Measurements from ENCODE around the gene HIGD1A. TPM values are rescaled to one million over a fixed set of nuclear protein-coding genes. Genes with fewer than 3 reads are reported as not detected.
A peak's percentile ranks its signal among the peaks of the same experiment; 100 is the strongest.

HIGD1A gene
- total RNA-seq, 1 donor from 2014 or later, result 377 TPM

- DNase-seq, result no peak
- Histone ChIP-seq H3K36me3 (no peaks in the 10 kb centered on the region), H3K27me3 (ENCODE audit: low read depth) (no peaks in the 10 kb centered on the region), H3K27ac (replicated peaks) (no peak overlapping the region), H3K4me3 (no peak overlapping the region), H3K9me3 (replicated peaks) (no peaks in the 10 kb centered on the region), H3K4me1 (peaks cover 19% of the 10 kb centered on the region)
- intact Hi-C loops (cut with micrococcal nuclease), result no loop called here
- TF ChIP-seq CTCF (IDR thresholded peaks at IDR 0.05; ENCODE audit: borderline replicate concordance), result no peak
Observed at GRCh38 chr3:42850263-42850662, 46.0 kb upstream of the HIGD1A start.

- no peak for TF ChIP-seq CTCF (IDR thresholded peaks at IDR 0.05; ENCODE audit: borderline replicate concordance)
- H3K27ac ChIP-seq (replicated peaks), result no peak overlapping the region
Observed at GRCh38 chr3:42849017-42849416, 44.7 kb upstream of the HIGD1A start.

GRCh38 chr3:42847731-42848130, 43.4 kb upstream of the HIGD1A start:
- no peak for DNase-seq
- no peak overlapping the region for H3K27ac ChIP-seq (replicated peaks)
- intact Hi-C loops (cut with micrococcal nuclease), result no loop called here
- H3K36me3 ChIP-seq, result no peaks in the 10 kb centered on the region
- TF ChIP-seq CTCF (IDR thresholded peaks at IDR 0.05; ENCODE audit: borderline replicate concordance), result no peak
- peaks cover 34% of the 10 kb centered on the region for H3K4me1 ChIP-seq
- H3K4me3 ChIP-seq, result no peak overlapping the region
- H3K9me3 ChIP-seq (replicated peaks), result no peaks in the 10 kb centered on the region
- H3K27me3 ChIP-seq (ENCODE audit: low read depth), result no peaks in the 10 kb centered on the region

More at GRCh38 chr3:42849017-42849416, 44.7 kb upstream of the HIGD1A start:
- no peaks in the 10 kb centered on the region for H3K36me3 ChIP-seq
- no peaks in the 10 kb centered on the region for H3K9me3 ChIP-seq (replicated peaks)
- DNase-seq, result no peak
- no peak overlapping the region for H3K4me3 ChIP-seq
- no peaks in the 10 kb centered on the region for H3K27me3 ChIP-seq (ENCODE audit: low read depth)
- intact Hi-C loops (cut with micrococcal nuclease), result no loop called here
- H3K4me1 ChIP-seq, result peaks cover 23% of the 10 kb centered on the region

GRCh38 chr3:42846685-42847522, 42.6 kb upstream of the HIGD1A start:
- Histone ChIP-seq H3K27me3 (ENCODE audit: low read depth) (no peaks in the 10 kb centered on the region), H3K9me3 (replicated peaks) (no peaks in the 10 kb centered on the region), H3K4me3 (no peak overlapping the region), H3K4me1 (peaks cover 34% of the 10 kb centered on the region), H3K36me3 (no peaks in the 10 kb centered on the region), H3K27ac (replicated peaks) (peak overlapping the region; percentile 38)
- intact Hi-C loops (cut with micrococcal nuclease), result no loop called here
- TF ChIP-seq CTCF (IDR thresholded peaks at IDR 0.05; ENCODE audit: borderline replicate concordance), result no peak
- DNase-seq, result no peak

GRCh38 chr3:42844815-42845214, 40.5 kb upstream of the HIGD1A start:
- Histone ChIP-seq H3K27me3 (ENCODE audit: low read depth) (no peaks in the 10 kb centered on the region), H3K27ac (replicated peaks) (peak overlapping the region; percentile 38)
- TF ChIP-seq CTCF (IDR thresholded peaks at IDR 0.05; ENCODE audit: borderline replicate concordance), result no peak

More at GRCh38 chr3:42844815-42845214, 40.5 kb upstream of the HIGD1A start:
- H3K4me3 ChIP-seq, result no peak overlapping the region
- H3K4me1 ChIP-seq, result peaks cover 38% of the 10 kb centered on the region
- intact Hi-C loops (cut with micrococcal nuclease), result no loop called here
- no peak for DNase-seq
- H3K36me3 ChIP-seq, result no peaks in the 10 kb centered on the region
- H3K9me3 ChIP-seq (replicated peaks), result no peaks in the 10 kb centered on the region

All from left ventricle myocardium inferior (tissue), 1 donor.